Nephron (organoid): Measurements from ENCODE around the gene TTC23.
"Not testable (repeated sequence)": the region's sequence is repeated elsewhere in the genome, so short reads cannot be mapped to it uniquely, and the experiment has no call there.

Experiments used
- H3K27ac Mint-ChIP-seq, 3 experiments: 2 replicates each; pipeline ENCODE4 v1.8.0; 2020; ENCODE audit warnings: mixed read lengths in 3 of 3, mild to moderate bottlenecking in 2 of 3, moderate library complexity in 1 of 3
- H3K27me3 Mint-ChIP-seq: 2 replicates; pipeline ENCODE4 v1.8.0; 2021; ENCODE audit warnings: low read depth, mild to moderate bottlenecking, moderate library complexity, mixed read lengths
- H3K36me3 Mint-ChIP-seq: 2 replicates; pipeline ENCODE4 v1.8.0; 2020; ENCODE audit warnings: low read depth, mixed read lengths
- H3K4me1 Mint-ChIP-seq: 2 replicates; pipeline ENCODE4 v1.8.0; 2020; ENCODE audit warnings: mixed read lengths
- H3K4me3 Mint-ChIP-seq, 3 experiments: 2 replicates each; pipeline ENCODE4 v1.8.0; 2020; ENCODE audit warnings: mild to moderate bottlenecking in 3 of 3, mixed read lengths in 3 of 3, moderate library complexity in 2 of 3
- H3K9me3 Mint-ChIP-seq: 2 replicates; pipeline ENCODE4 v1.8.0; 2020; ENCODE audit warnings: mixed read lengths
- CTCF ChIP-seq, 3 experiments: fragments of 200-600 bp; sonication (generic); IDR thresholded peaks; one replicate each; pipeline ENCODE4 v1.5.0; 2021; ENCODE audit warnings: antibody characterized with exemption in 3 of 3; ENCODE audit not compliant: unreplicated experiment in 3 of 3

TTC23 gene

DNA sequence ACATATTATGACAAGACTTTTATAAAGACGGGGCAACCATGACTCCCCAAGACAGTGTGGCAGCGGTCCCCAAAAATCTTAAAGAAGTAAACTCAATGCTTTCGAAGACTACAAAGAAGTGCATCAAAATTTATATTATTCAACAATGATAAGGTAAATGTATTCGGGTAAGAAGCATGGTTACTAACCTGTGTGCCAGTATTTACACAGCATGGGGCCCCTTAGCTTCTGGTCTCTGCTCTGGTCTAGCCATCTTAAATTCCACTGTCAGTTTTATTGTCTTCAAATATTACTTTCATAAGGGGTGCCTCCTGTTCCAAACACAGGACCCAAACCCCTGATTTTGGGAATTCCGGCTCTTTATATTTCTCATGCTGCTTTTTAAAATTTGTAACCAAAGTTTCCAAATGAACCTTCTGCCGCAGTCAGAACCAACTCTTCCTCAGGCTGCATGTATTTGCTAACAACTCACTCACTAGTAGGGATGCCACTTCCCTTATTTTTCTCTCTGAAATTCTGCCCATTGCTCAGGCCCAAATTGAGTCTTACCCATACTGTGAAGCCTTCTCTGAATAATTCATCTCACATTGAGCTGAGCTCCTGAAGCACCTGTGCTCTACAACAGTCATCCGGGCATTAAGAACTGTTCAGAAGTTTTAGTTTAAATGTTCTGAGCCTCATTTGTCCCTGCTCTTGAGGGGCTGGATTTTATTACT lies 1.2 kb downstream of the TTC23 start:
- TF ChIP-seq CTCF (IDR thresholded peaks at IDR 0.05; ENCODE audit: unreplicated experiment in 3 of 3) = no peak
- Mint-ChIP-seq H3K4me3 (no peak overlapping the region), H3K4me1 (peaks cover 22% of the 10 kb centered on the region), H3K36me3 (no peaks in the 10 kb centered on the region), H3K27ac (no peak overlapping the region), H3K27me3 (no peaks in the 10 kb centered on the region), H3K9me3 (no peaks in the 10 kb centered on the region)

DNA sequence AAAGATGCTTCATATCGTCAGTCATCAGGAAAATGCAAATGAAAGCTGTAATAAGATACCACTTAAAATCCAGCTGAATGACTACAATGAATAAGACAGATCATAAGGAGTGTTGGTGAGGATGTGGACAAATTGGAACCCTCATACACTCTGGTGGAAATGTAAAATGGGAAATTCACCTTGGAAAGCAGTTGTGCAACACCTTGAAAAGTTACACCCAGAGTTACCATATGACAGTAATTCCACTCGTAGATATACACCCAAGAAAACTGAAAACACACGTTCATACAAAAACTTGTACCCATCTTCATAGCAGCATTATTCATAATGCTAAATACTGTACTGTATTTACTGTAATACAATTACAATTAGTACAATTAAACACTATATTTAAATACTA lies 2.3 kb downstream of the TTC23 start:
- Mint-ChIP-seq H3K27ac (no peak overlapping the region), H3K4me3 (peak overlapping the region; percentile 24 to 62 (median 58)), H3K36me3 (no peaks in the 10 kb centered on the region), H3K9me3 (no peaks in the 10 kb centered on the region), H3K27me3 (no peaks in the 10 kb centered on the region), H3K4me1 (peaks cover 23% of the 10 kb centered on the region)
- TF ChIP-seq CTCF (IDR thresholded peaks at IDR 0.05; ENCODE audit: unreplicated experiment in 3 of 3) = no peak

DNA sequence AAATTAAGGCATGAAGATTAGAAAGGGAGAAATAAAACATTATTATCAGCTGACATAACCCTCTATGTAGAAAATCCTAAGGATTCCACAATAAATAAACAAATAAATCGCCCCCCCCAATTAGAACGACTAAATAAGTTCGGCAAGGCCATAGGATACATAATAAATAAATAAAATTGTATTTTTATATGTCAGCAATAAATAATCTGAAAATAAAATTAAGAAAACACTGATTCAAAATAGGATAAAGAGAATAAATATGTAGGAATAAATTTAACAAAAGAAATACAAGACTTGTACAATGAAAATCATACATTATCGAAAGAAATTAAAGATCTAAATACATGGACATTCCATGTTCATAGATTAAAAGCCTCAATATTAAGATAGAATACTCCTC lies 5.1 kb downstream of the TTC23 start:
- no peak for TF ChIP-seq CTCF (IDR thresholded peaks at IDR 0.05; ENCODE audit: unreplicated experiment in 3 of 3)
- Mint-ChIP-seq H3K4me1 (peaks cover 12% of the 10 kb centered on the region), H3K27me3 (no peaks in the 10 kb centered on the region)

GRCh38 chr15:99241752-99242151 lies 7.6 kb downstream of the TTC23 start:
- Mint-ChIP-seq H3K27ac (no peak overlapping the region), H3K4me1 (peaks cover 12% of the 10 kb centered on the region), H3K36me3 (peaks cover 25% of the 10 kb centered on the region), H3K9me3 (no peaks in the 10 kb centered on the region), H3K27me3 (no peaks in the 10 kb centered on the region), H3K4me3 (no peak overlapping the region)
- no peak for TF ChIP-seq CTCF (IDR thresholded peaks at IDR 0.05; ENCODE audit: unreplicated experiment in 3 of 3)

More for the DNA sequence above, 5.1 kb downstream of the TTC23 start:
- H3K9me3 Mint-ChIP-seq = no peaks in the 10 kb centered on the region
- peaks cover 11% of the 10 kb centered on the region for H3K36me3 Mint-ChIP-seq
- H3K4me3 Mint-ChIP-seq = no peak overlapping the region
- H3K27ac Mint-ChIP-seq = no peak overlapping the region

GRCh38 chr15:99239545-99240198 lies 9.7 kb downstream of the TTC23 start:
- no peaks in the 10 kb centered on the region for H3K9me3 Mint-ChIP-seq
- peaks cover 39% of the 10 kb centered on the region for H3K36me3 Mint-ChIP-seq
- H3K27ac Mint-ChIP-seq = no peak overlapping the region
- no peak overlapping the region for H3K4me3 Mint-ChIP-seq
- peaks cover 12% of the 10 kb centered on the region for H3K4me1 Mint-ChIP-seq
- no peaks in the 10 kb centered on the region for H3K27me3 Mint-ChIP-seq
- no peak for TF ChIP-seq CTCF (IDR thresholded peaks at IDR 0.05; ENCODE audit: unreplicated experiment in 3 of 3)

GRCh38 chr15:99238849-99239248 lies 10.5 kb downstream of the TTC23 start:
- Mint-ChIP-seq H3K4me3 (no peak overlapping the region), H3K27me3 (no peaks in the 10 kb centered on the region), H3K4me1 (peaks cover 12% of the 10 kb centered on the region), H3K27ac (no peak overlapping the region), H3K36me3 (peaks cover 44% of the 10 kb centered on the region), H3K9me3 (no peaks in the 10 kb centered on the region)
- TF ChIP-seq CTCF (IDR thresholded peaks at IDR 0.05; ENCODE audit: unreplicated experiment in 3 of 3) = no peak

GRCh38 chr15:99234160-99234559 lies 15.2 kb downstream of the TTC23 start:
- not testable (repeated sequence) for H3K4me3 Mint-ChIP-seq, H3K27me3 Mint-ChIP-seq, H3K27ac Mint-ChIP-seq, H3K9me3 Mint-ChIP-seq, H3K4me1 Mint-ChIP-seq
- H3K36me3 Mint-ChIP-seq = peaks cover 52% of the 10 kb centered on the region
